ENCODE results near the gene NFAM1.

DNA sequence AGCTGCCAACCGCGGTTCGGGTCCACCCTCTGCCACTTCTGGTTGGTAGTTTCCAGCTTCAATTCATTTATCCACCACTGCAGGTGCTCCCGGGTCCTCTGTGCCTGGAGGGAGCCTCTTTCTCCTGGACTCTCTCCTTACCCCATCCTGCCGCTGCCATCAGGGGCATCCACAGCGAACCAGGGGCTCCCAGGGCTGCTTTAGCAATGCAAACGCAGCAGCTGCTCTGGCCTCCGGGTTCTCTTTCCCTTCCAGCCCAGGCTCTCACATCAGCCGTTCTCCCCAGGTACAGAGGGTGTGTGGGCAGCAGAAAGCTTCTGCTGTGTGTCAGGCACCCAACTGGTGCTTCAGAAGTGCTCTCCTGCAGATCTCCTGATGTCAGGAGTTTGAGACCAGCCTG, 27.9 kb downstream of the NFAM1 start:
- no peak for TF ChIP-seq POLR2A (IDR thresholded peaks at IDR 0.05)
- TF ChIP-seq, protein P1, sequence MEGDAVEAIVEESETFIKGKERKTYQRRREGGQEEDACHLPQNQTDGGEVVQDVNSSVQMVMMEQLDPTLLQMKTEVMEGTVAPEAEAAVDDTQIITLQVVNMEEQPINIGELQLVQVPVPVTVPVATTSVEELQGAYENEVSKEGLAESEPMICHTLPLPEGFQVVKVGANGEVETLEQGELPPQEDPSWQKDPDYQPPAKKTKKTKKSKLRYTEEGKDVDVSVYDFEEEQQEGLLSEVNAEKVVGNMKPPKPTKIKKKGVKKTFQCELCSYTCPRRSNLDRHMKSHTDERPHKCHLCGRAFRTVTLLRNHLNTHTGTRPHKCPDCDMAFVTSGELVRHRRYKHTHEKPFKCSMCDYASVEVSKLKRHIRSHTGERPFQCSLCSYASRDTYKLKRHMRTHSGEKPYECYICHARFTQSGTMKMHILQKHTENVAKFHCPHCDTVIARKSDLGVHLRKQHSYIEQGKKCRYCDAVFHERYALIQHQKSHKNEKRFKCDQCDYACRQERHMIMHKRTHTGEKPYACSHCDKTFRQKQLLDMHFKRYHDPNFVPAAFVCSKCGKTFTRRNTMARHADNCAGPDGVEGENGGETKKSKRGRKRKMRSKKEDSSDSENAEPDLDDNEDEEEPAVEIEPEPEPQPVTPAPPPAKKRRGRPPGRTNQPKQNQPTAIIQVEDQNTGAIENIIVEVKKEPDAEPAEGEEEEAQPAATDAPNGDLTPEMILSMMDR (IDR thresholded peaks at IDR 0.05) = no peak
